CD14-positive monocyte (primary cell): ENCODE data around the gene FOXI3. TPM values are rescaled to one million over a fixed set of nuclear protein-coding genes. Genes with fewer than 3 reads are reported as not detected.
"Not testable (repeated sequence)": the region's sequence is repeated elsewhere in the genome, so short reads cannot be mapped to it uniquely, and the experiment has no call there.

ENCODE experiments used
- DNase-seq, 3 donors: peaks; one replicate each; pipeline ENCODE4 v3.0.0-alpha.2; 2011 to 2022
- H2AFZ ChIP-seq: 2 replicates; pipeline ENCODE4 v1.6.0; 2012; ENCODE audit warnings: mild to moderate bottlenecking, low read depth, low read length, inconsistent platforms; ENCODE audit not compliant: insufficient read depth, poor library complexity, severe bottlenecking
- H3K27ac ChIP-seq, 2 donors: 1 replicate in 1 of 2; 2 replicates in 1 of 2; pipeline ENCODE4 v1.5.1; 2012 to 2013; ENCODE audit warnings: low read length in 2 of 2, control low read depth in 1 of 2, inconsistent platforms in 1 of 2, low read depth in 1 of 2, mild to moderate bottlenecking in 1 of 2
- H3K27me3 ChIP-seq, 2 donors: one replicate each; pipeline versions ENCODE4 v1.6.0 to v1.6.1; 2011 to 2013; ENCODE audit warnings: low read length in 2 of 2; ENCODE audit not compliant: control insufficient read depth in 2 of 2, insufficient read depth in 2 of 2
- H3K36me3 ChIP-seq, 2 donors: replicated peaks in 1 of 2; 1 replicate in 1 of 2; 2 replicates in 1 of 2; pipeline versions ENCODE4 v1.5.1 to v1.6.1; 2012 to 2013; ENCODE audit warnings: low read length in 2 of 2, control low read depth in 1 of 2, inconsistent platforms in 1 of 2, mild to moderate bottlenecking in 1 of 2; ENCODE audit not compliant: insufficient read depth in 2 of 2, control insufficient read depth in 1 of 2
- H3K4me1 ChIP-seq, 2 donors: 1 replicate in 1 of 2; 2 replicates in 1 of 2; pipeline versions ENCODE4 v1.5.1 to v1.6.1; 2012 to 2013; ENCODE audit warnings: low read length in 2 of 2, control low read depth in 1 of 2, inconsistent platforms in 1 of 2, mild to moderate bottlenecking in 1 of 2, moderate library complexity in 1 of 2; ENCODE audit not compliant: insufficient read depth in 2 of 2, control insufficient read depth in 1 of 2
- H3K4me2 ChIP-seq: replicated peaks from 2 replicates; pipeline ENCODE3; 2012; ENCODE audit warnings: low read length, moderate library complexity, mild to moderate bottlenecking; ENCODE audit not compliant: poor library complexity, severe bottlenecking; ENCODE audit errors: extremely low read depth
- H3K4me3 ChIP-seq, 3 experiments: fragments of 200-600 bp in 1 of 3; sonication (generic) in 1 of 3; replicated peaks in 1 of 3; 1 replicate in 2 of 3; 2 replicates in 1 of 3; pipeline ENCODE4 v1.5.1; 2011 to 2013; ENCODE audit warnings: low read length in 3 of 3, mild to moderate bottlenecking in 3 of 3, control low read depth in 2 of 3, low read depth in 2 of 3, inconsistent platforms in 1 of 3, moderate library complexity in 1 of 3
- H3K79me2 ChIP-seq: 2 replicates; pipeline ENCODE4 v1.6.0; 2012; ENCODE audit warnings: mild to moderate bottlenecking, control low read depth, inconsistent platforms, low read length, moderate library complexity; ENCODE audit not compliant: insufficient read depth
- H3K9ac ChIP-seq: 2 replicates; pipeline ENCODE4 v1.6.0; 2017; ENCODE audit warnings: low read length, mild to moderate bottlenecking; ENCODE audit not compliant: insufficient read depth, poor library complexity, severe bottlenecking
- H3K9me3 ChIP-seq, 2 donors: replicated peaks in 1 of 2; 1 replicate in 1 of 2; 2 replicates in 1 of 2; pipeline versions ENCODE4 v1.5.1 to v1.6.1; 2012 to 2013; ENCODE audit warnings: low read length in 2 of 2, control low read depth in 1 of 2; ENCODE audit not compliant: control insufficient read depth in 1 of 2, insufficient read depth in 1 of 2
- H4K20me1 ChIP-seq: 2 replicates; pipeline ENCODE4 v1.6.0; 2012; ENCODE audit warnings: mild to moderate bottlenecking, low read length, control low read depth, moderate library complexity; ENCODE audit not compliant: insufficient read depth
- H3K27ac Mint-ChIP-seq, 7 donors: one replicate each; pipeline ENCODE4 v1.8.0; 2020; ENCODE audit warnings: mild to moderate bottlenecking in 7 of 7, mixed read lengths in 7 of 7, moderate library complexity in 6 of 7, inconsistent platforms in 2 of 7
- H3K27me3 Mint-ChIP-seq, 3 donors: one replicate each; pipeline ENCODE4 v1.8.0; 2021 to 2022; ENCODE audit warnings: low read depth in 3 of 3, mild to moderate bottlenecking in 3 of 3, mixed read lengths in 3 of 3, moderate library complexity in 3 of 3, inconsistent platforms in 1 of 3
- H3K36me3 Mint-ChIP-seq, 2 donors: one replicate each; pipeline ENCODE4 v1.8.0; 2020; ENCODE audit warnings: mixed read lengths in 2 of 2, inconsistent platforms in 1 of 2, mild to moderate bottlenecking in 1 of 2
- H3K4me1 Mint-ChIP-seq: one replicate; pipeline ENCODE4 v1.8.0; 2020; ENCODE audit warnings: mild to moderate bottlenecking, mixed read lengths
- H3K4me3 Mint-ChIP-seq, 2 donors: one replicate each; pipeline ENCODE4 v1.8.0; 2020; ENCODE audit warnings: mild to moderate bottlenecking in 2 of 2, mixed read lengths in 2 of 2, moderate library complexity in 1 of 2
- H3K9me3 Mint-ChIP-seq, 7 donors: one replicate each; pipeline ENCODE4 v1.8.0; 2020 to 2022; ENCODE audit warnings: mixed read lengths in 7 of 7, mild to moderate bottlenecking in 6 of 7, moderate library complexity in 6 of 7, inconsistent platforms in 2 of 7
- WGBS: methylation state at CpG from one replicate; pipeline ENCODE4 v1.1.5; 2013; ENCODE audit warnings: missing lambda C conversion rate; ENCODE audit not compliant: insufficient coverage; 5-methylcytosine and 5-hydroxymethylcytosine counted together
- intact Hi-C, 2 donors: fragments of 100-400 bp; cut with micrococcal nuclease; formaldehyde crosslinking; loops; one replicate each; pipeline versions ENCODE4 v1.15.0 to v1.15.1; 2023
- polyA plus RNA-seq, 3 donors: library from polyadenylated mRNA; depleted of rRNA in 1 of 3; unstranded in 2 of 3; stranded (reverse) in 1 of 3; fragments of 300-500 nt in 2 of 3; fragments of >200 nt in 1 of 3; fragmentation: Illumina TruSeq in 2 of 3; gene quantifications; 1 replicate in 2 of 3; 2 replicates in 1 of 3; pipeline ENCODE4 v1.2.3, GENCODE V29; 2012 to 2021
- TF ChIP-seq, protein P1 (sequence below): fragments of 200-600 bp; IDR thresholded peaks from one replicate; pipeline ENCODE4 v1.8.0; 2022; ENCODE audit warnings: antibody characterized with exemption, mild to moderate bottlenecking

Gene FOXI3
- polyA plus RNA-seq, 3 donors = not detected

DNA sequence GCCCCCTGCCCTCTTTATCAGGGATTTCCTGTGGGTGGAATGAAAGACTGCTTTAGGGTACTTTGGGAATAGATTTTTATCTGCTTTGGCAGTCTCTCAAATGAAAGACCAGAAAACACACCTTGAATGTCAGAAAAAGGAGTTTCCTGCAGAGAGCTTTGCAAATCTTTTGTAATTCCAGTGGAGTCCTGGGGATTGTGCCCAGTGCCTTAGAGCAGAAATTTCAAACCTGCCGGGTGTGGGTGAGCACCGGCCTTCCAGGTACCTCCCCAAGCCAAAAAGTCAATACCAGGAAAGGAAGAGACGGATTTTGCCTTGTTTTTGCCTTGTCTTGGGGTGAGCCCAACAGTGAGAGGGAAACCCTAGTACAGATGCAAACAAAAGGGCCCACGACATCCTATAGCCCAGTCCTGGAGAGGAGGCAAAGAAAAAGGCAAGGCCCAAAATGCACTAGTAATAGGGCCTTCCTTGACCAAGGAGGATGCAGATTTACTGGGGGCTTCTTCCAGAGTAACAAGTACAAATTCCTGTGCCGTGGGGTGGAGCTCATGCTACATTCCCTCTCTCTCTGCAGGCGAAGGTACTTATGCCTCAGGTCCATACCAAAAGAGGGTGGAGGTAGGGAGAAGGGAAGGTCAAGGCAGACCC lies 36.4 kb downstream of the FOXI3 start:
- H3K27ac ChIP-seq = no peak overlapping the region
- Mint-ChIP-seq H3K4me1 (no peaks in the 10 kb centered on the region), H3K27ac (no peak overlapping the region), H3K27me3 (peaks cover 5 to 7% (median 6%) of the 10 kb centered on the region in 3 donors), H3K9me3 (peaks cover 0 to 2% (median 0%) of the 10 kb centered on the region in 7 donors), H3K36me3 (no peaks in the 10 kb centered on the region), H3K4me3 (no peak overlapping the region)
- H3K79me2 ChIP-seq = no peaks in the 10 kb centered on the region
- H4K20me1 ChIP-seq = no peaks in the 10 kb centered on the region
- no peaks in the 10 kb centered on the region for H3K36me3 ChIP-seq
- H3K4me3 ChIP-seq = no peak overlapping the region
- 88% methylated on average over 2 of the region's 6 CpGs for WGBS
- no peaks in the 10 kb centered on the region for H3K27me3 ChIP-seq
- H3K9ac ChIP-seq = no peak overlapping the region
- no peaks in the 10 kb centered on the region for H3K4me1 ChIP-seq
- H2AFZ ChIP-seq = no peak overlapping the region
- DNase-seq = no peak
- no peaks in the 10 kb centered on the region for H3K9me3 ChIP-seq
- TF ChIP-seq, protein P1, sequence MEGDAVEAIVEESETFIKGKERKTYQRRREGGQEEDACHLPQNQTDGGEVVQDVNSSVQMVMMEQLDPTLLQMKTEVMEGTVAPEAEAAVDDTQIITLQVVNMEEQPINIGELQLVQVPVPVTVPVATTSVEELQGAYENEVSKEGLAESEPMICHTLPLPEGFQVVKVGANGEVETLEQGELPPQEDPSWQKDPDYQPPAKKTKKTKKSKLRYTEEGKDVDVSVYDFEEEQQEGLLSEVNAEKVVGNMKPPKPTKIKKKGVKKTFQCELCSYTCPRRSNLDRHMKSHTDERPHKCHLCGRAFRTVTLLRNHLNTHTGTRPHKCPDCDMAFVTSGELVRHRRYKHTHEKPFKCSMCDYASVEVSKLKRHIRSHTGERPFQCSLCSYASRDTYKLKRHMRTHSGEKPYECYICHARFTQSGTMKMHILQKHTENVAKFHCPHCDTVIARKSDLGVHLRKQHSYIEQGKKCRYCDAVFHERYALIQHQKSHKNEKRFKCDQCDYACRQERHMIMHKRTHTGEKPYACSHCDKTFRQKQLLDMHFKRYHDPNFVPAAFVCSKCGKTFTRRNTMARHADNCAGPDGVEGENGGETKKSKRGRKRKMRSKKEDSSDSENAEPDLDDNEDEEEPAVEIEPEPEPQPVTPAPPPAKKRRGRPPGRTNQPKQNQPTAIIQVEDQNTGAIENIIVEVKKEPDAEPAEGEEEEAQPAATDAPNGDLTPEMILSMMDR = no peak
- H3K4me2 ChIP-seq = no peak overlapping the region
- intact Hi-C loops = no loop called here

DNA sequence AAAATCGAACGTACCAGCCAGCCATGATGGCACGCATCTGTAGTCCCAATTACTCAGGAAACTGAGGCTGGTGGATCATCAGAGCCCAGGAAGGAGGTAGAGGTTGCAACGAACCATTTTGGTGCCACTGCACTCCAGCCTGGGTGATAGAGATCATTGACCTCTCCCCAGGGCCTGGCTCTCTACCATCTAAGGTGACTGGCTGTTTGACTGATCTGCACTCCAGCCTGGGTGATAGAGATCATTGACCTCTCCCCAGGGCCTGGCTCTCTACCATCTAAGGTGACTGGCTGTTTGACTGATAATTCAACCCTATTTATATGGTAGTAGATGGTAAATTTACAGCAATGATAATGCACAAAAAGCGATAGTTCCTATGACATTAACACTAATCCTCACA lies 43.6 kb downstream of the FOXI3 start:
- H3K4me1 ChIP-seq, H3K9me3 ChIP-seq, H3K27ac ChIP-seq, H3K9me3 Mint-ChIP-seq, intact Hi-C loops, H3K27ac Mint-ChIP-seq, H3K79me2 ChIP-seq, H3K27me3 ChIP-seq, H3K4me2 ChIP-seq, H3K4me1 Mint-ChIP-seq, H3K9ac ChIP-seq, H4K20me1 ChIP-seq, DNase-seq, H3K36me3 Mint-ChIP-seq, H2AFZ ChIP-seq, H3K4me3 ChIP-seq, H3K4me3 Mint-ChIP-seq, H3K36me3 ChIP-seq, H3K27me3 Mint-ChIP-seq: not testable (repeated sequence)
- 100% methylated on average over 2 of the region's 5 CpGs for WGBS
